Measurements from ENCODE around the gene CD8A. TPM values are rescaled to one million over a fixed set of nuclear protein-coding genes. Genes with fewer than 3 reads are reported as not detected.

CD8A gene
- total RNA-seq, 1 donor from 2014 or later: 0.14 TPM

- Histone ChIP-seq H4K20me1 (ENCODE audit: insufficient read depth, low read length) (peaks cover 13% of the 10 kb centered on the region), H3K79me2 (ENCODE audit: insufficient read depth, low read length) (no peaks in the 10 kb centered on the region), H3K4me1 (ENCODE audit: insufficient read depth, low read length) (no peaks in the 10 kb centered on the region), H3K4me2 (ENCODE audit: low read length) (no peak overlapping the region), H3K9me3 (ENCODE audit: insufficient read depth, low read depth, low read length) (no peaks in the 10 kb centered on the region), H3K36me3 (ENCODE audit: insufficient read depth, low read length) (peaks cover 16% of the 10 kb centered on the region), H3K9ac (ENCODE audit: low read length) (no peak overlapping the region), H3K27me3 (ENCODE audit: insufficient read depth, low read length) (no peaks in the 10 kb centered on the region), H2AFZ (ENCODE audit: low read depth, low read length) (no peak overlapping the region), H3K4me3 (ENCODE audit: insufficient read depth, low read depth, low read length) (no peak overlapping the region), H3K27ac (ENCODE audit: low read depth, low read length) (no peak overlapping the region)
- Mint-ChIP-seq H3K27ac (ENCODE audit: unreplicated experiment) (no peak overlapping the region), H3K36me3 (ENCODE audit: low read depth, unreplicated experiment) (peaks cover 14% of the 10 kb centered on the region), H3K27me3 (ENCODE audit: low read depth, unreplicated experiment) (no peaks in the 10 kb centered on the region), H3K4me3 (ENCODE audit: unreplicated experiment) (no peak overlapping the region), H3K9me3 (ENCODE audit: unreplicated experiment) (no peaks in the 10 kb centered on the region), H3K4me1 (ENCODE audit: low read depth, unreplicated experiment) (peaks cover 2% of the 10 kb centered on the region)
- DNase-seq (ENCODE audit: low read depth) (no peak), FAIRE-seq (no peak)
- TF ChIP-seq EZH2 (IDR thresholded peaks at IDR 0.05; ENCODE audit: insufficient read depth, low read length): no peak
- no peak for TF ChIP-seq CTCF (IDR thresholded peaks at IDR 0.05; ENCODE audit: insufficient read depth, low read depth, low read length)
Observed at GRCh38 chr2:86769838-86770237, 20.9 kb downstream of the CD8A start.

GRCh38 chr2:86768189-86768949 is 22.3 kb downstream of the CD8A start:
- no peak overlapping the region for H3K4me2 ChIP-seq (ENCODE audit: low read length)
- Mint-ChIP-seq H3K27me3 (ENCODE audit: low read depth, unreplicated experiment) (no peaks in the 10 kb centered on the region), H3K27ac (ENCODE audit: unreplicated experiment) (no peak overlapping the region)

More at GRCh38 chr2:86768189-86768949, 22.3 kb downstream of the CD8A start:
- TF ChIP-seq EZH2 (IDR thresholded peaks at IDR 0.05; ENCODE audit: insufficient read depth, low read length) (no peak), CTCF (IDR thresholded peaks at IDR 0.05; ENCODE audit: insufficient read depth, low read depth, low read length) (no peak)
- H3K36me3 ChIP-seq (ENCODE audit: insufficient read depth, low read length): peaks cover 16% of the 10 kb centered on the region
- no peak overlapping the region for H3K27ac ChIP-seq (ENCODE audit: low read depth, low read length)
- no peaks in the 10 kb centered on the region for H3K79me2 ChIP-seq (ENCODE audit: insufficient read depth, low read length)
- H3K9me3 ChIP-seq (ENCODE audit: insufficient read depth, low read depth, low read length): no peaks in the 10 kb centered on the region
- peaks cover 14% of the 10 kb centered on the region for H3K36me3 Mint-ChIP-seq (ENCODE audit: low read depth, unreplicated experiment)
- DNase-seq (ENCODE audit: low read depth) (no peak), FAIRE-seq (no peak)
- no peak overlapping the region for H3K9ac ChIP-seq (ENCODE audit: low read length)
- H2AFZ ChIP-seq (ENCODE audit: low read depth, low read length): no peak overlapping the region
- peaks cover 5% of the 10 kb centered on the region for H3K4me1 Mint-ChIP-seq (ENCODE audit: low read depth, unreplicated experiment)
- H3K4me3 ChIP-seq (ENCODE audit: insufficient read depth, low read depth, low read length): no peak overlapping the region
- H4K20me1 ChIP-seq (ENCODE audit: insufficient read depth, low read length): peaks cover 22% of the 10 kb centered on the region
- H3K9me3 Mint-ChIP-seq (ENCODE audit: unreplicated experiment): no peaks in the 10 kb centered on the region
- H3K4me1 ChIP-seq (ENCODE audit: insufficient read depth, low read length): no peaks in the 10 kb centered on the region
- no peaks in the 10 kb centered on the region for H3K27me3 ChIP-seq (ENCODE audit: insufficient read depth, low read length)
- H3K4me3 Mint-ChIP-seq (ENCODE audit: unreplicated experiment): no peak overlapping the region

Measured in astrocyte (in vitro differentiated cells and primary cell).